Measurements from ENCODE around the gene RESP18. TPM values are rescaled to one million over a fixed set of nuclear protein-coding genes. Genes with fewer than 3 reads are reported as not detected.

Gene RESP18
- total RNA-seq, 2 experiments from 2014 or later, result not detected

DNA sequence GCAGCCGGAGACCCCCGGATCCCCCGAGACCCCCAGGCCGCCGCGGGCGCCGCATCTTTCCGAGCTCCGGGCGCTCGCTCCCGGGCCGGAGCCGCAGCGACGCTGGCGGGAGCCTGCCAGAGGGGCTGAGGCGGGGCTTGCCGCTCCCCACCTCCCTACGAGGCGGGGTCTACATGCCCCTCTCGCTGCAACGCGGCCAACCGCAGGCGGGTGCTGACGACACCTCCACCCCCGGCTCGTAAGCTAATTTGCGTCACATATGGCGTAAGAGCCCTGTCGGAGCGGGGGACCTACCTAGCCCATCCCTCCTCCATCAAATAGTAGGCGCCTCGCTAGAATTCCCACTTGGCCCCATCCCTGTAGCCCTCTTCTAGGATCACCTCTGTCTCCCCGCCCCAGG, 23.3 kb downstream of the RESP18 start, which contains the start of gene PTPRN:
Gene PTPRN, minus strand, starts transcription at position 124 of the 400 bp plus-strand sequence. Its CDS starts 69 bp downstream, at position 55.
- no peak within 1 kb of the TSS for H3K27ac Mint-ChIP-seq
- H3K9me3 Mint-ChIP-seq, result no peaks in the 10 kb centered on the region
- DNase-seq, result no peak
- H3K4me3 Mint-ChIP-seq, result no peak within 1 kb of the TSS
- ChIA-PET CTCF (interaction anchor here (1.2 to 2.2 kb wide), 2 partner anchors 14 to 314 kb away, joined by 3 to 9 read pairs; no protein-coding TSS in a partner anchor), POLR2A (no interaction called here)
- peaks cover 57% of the 10 kb centered on the region for H3K27me3 Mint-ChIP-seq
- H3K36me3 Mint-ChIP-seq (ENCODE audit: low read depth), result no peaks in the 10 kb centered on the region
- no peaks in the 10 kb centered on the region for H3K4me1 Mint-ChIP-seq

DNA sequence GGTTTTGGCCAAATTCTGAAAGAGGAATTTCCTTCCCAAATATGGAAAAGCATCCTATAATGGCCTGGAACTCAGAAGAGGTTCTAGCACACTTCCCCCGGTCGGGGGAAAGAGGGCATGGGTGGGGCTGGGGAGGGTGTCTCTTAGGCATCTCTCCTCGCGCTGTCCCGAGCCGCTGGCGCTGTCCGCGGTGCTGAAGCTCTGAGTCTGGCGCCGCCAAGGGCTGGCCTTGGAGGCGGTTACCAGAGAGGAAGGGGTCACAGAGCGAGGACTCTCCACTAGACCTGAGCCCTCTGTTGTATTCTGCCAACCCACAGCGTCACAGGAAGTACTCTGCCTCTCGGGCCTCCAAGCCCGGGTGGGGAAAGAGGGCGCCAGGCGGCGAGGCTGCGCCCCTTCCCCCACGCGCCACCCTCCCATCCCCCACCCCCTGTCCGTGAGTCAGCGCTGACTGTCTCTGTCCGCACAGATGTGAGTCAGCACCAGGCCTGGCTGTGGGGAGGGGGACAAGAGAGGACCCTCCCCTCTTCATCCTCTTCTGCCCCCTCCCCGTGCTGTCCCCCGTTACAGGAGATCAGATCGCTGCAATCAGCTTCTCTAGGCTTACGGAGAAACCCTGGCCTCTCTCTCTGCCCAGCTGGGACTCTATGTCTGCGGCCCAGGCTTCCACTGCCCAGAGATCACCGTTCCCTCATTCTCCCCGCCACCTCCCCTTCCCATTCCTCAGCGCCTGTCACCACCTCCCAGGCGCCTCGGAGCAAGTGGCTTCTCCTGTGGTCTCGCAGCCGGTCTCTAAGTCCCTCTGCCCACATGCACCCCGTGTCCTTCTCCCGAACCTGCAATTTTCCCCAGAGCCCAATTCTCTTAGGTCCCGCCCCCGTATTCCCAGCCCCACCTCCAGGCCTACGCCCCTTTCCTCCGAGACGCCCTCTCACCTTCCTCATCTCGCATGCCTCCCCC, 24.1 kb downstream of the RESP18 start:
- DNase-seq, result peak; percentile 74
- ChIA-PET POLR2A (interaction anchor here (1.0 kb wide), 1 partner anchor 13 kb away, joined by 3 read pairs; no protein-coding TSS in a partner anchor), CTCF (interaction anchor here (1.4 to 2.2 kb wide), 2 partner anchors 13 kb away, joined by 4 to 9 read pairs; no protein-coding TSS in a partner anchor)
- Mint-ChIP-seq H3K27me3 (peaks cover 60% of the 10 kb centered on the region), H3K27ac (no peak overlapping the region), H3K4me1 (no peaks in the 10 kb centered on the region), H3K9me3 (no peaks in the 10 kb centered on the region), H3K36me3 (ENCODE audit: low read depth) (no peaks in the 10 kb centered on the region), H3K4me3 (no peak overlapping the region)

DNA sequence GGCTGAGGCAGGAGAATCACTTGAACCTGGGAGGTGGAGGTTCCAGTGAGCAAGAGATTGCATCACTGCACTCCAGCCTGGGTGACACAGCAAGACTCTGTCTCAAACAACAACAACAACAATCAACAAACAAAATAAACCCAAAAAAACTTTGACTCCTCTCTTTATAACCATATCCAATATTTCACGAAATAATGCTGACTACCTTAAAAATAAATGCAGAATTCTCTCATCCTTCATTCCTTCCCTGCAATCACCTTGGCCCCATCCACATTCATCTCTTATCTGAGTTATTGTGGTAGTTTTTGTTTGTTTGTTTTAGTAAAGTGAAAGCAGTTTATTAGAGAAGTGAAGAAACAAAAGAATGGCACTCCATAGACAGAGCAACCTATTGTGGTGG, 26.5 kb downstream of the RESP18 start:
- Mint-ChIP-seq H3K27me3 (peaks cover 74% of the 10 kb centered on the region), H3K27ac (no peak overlapping the region), H3K4me3 (no peak overlapping the region), H3K36me3 (ENCODE audit: low read depth) (no peaks in the 10 kb centered on the region), H3K9me3 (no peaks in the 10 kb centered on the region), H3K4me1 (no peaks in the 10 kb centered on the region)
- CTCF ChIA-PET, result interaction anchor here (1.0 kb wide), 1 partner anchor 11 kb away, joined by 3 read pairs; no protein-coding TSS in a partner anchor
- no peak for DNase-seq
- POLR2A ChIA-PET, result no interaction called here

DNA sequence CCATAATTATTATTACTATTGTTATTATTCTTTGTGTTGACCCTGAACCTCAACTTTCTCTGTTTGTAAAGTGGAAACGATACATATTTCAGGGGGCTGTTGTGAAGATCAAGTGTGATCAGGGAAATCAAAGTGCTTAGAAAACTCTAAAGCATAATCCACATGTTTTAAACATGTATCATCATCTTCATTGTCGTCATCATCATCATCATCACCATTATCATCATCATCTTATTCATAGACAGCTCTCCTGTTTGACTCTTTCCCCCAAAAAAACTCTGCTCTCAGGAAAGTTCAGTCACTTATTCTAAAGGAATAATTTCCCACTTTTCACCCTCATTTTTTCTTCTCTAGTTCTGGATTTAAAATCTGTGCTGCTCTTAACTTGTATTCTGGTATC, 28.3 kb downstream of the RESP18 start:
- Mint-ChIP-seq H3K4me1 (peaks cover under 1% of the 10 kb centered on the region), H3K4me3 (no peak overlapping the region), H3K27ac (no peak overlapping the region), H3K27me3 (peaks cover 71% of the 10 kb centered on the region), H3K9me3 (no peaks in the 10 kb centered on the region), H3K36me3 (ENCODE audit: low read depth) (no peaks in the 10 kb centered on the region)
- ChIA-PET CTCF (interaction anchor here (3.0 kb wide), 1 partner anchor 9 kb away, joined by 12 read pairs; no protein-coding TSS in a partner anchor), POLR2A (no interaction called here)
- no peak for DNase-seq

DNA sequence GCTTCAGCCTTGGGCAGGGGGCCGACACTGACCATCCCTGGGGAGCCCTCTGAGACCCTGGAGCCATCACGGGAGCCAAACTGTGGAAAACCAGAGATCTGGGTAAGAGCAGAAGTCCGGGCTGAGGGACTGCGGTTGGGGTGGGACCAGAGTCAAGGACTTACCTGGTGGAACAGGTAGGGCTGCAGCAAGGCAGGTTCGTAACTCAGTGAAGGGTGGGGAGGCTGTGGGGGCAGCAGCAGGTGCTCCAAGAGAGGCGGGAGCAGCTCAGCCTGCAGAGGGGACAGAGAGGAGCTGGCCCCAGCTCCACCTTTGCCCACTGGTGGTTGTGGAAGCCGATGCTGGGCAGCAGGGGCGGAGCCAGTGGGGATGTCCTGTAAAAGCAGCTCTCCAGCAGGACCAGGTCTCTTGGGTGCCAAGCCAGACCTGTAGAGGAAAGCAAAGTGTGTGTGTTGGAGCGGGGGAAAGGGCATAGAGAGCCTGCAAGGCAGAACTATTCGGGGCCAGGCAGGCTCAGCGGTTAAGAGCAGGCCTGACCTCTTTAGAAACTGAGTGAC, 30.1 kb downstream of the RESP18 start:
- ChIA-PET CTCF (interaction anchor here (1.1 to 3.0 kb wide), 3 partner anchors 7 to 12 kb away, joined by 3 to 12 read pairs (median 3); no protein-coding TSS in a partner anchor), POLR2A (interaction anchor here (0.6 kb wide), 1 partner anchor 50 kb away, joined by 3 read pairs; the partner anchor contains the start of gene TUBA4B)
- DNase-seq, result no peak
- peaks cover 64% of the 10 kb centered on the region for H3K27me3 Mint-ChIP-seq
- H3K27ac Mint-ChIP-seq, result no peak overlapping the region
- H3K9me3 Mint-ChIP-seq, result no peaks in the 10 kb centered on the region
- no peaks in the 10 kb centered on the region for H3K36me3 Mint-ChIP-seq (ENCODE audit: low read depth)
- H3K4me3 Mint-ChIP-seq, result no peak overlapping the region
- H3K4me1 Mint-ChIP-seq, result peaks cover 7% of the 10 kb centered on the region

DNA sequence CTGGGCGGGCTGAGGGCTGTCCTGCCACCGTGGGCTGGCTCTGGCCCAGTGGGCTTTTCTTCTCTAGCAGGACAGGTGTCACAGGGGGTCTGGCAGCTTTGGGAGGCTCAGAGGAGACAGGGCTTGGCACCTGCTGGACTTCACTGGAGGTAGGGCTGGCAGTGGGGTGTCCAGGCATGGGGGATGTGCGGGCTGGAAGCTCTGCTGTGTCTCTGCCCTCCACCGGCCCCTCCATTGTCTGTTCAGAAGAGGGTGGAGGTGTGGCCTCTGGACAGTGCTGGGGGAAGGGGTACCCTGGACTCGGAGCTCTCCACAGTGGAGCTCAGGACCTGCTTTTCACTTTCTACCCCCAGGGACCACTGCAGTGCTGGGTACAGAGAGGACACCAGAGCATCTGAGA, 32.5 kb downstream of the RESP18 start:
- ChIA-PET POLR2A (interaction anchor here (0.8 to 1.3 kb wide), 4 partner anchors 22 to 240 kb away, joined by 3 to 4 read pairs (median 3); partner anchors contain the start of genes CNPPD1 and TUBA4B), CTCF (interaction anchor here (1.0 to 2.5 kb wide), 9 partner anchors 22 to 241 kb away, joined by 3 to 15 read pairs (median 5); partner anchors contain the start of genes DNAJB2, NHEJ1 and SLC23A3)
- Mint-ChIP-seq H3K4me3 (no peak overlapping the region), H3K27me3 (peaks cover 50% of the 10 kb centered on the region), H3K4me1 (peaks cover 14% of the 10 kb centered on the region), H3K27ac (no peak overlapping the region), H3K9me3 (no peaks in the 10 kb centered on the region), H3K36me3 (ENCODE audit: low read depth) (no peaks in the 10 kb centered on the region)
- no peak for DNase-seq

DNA sequence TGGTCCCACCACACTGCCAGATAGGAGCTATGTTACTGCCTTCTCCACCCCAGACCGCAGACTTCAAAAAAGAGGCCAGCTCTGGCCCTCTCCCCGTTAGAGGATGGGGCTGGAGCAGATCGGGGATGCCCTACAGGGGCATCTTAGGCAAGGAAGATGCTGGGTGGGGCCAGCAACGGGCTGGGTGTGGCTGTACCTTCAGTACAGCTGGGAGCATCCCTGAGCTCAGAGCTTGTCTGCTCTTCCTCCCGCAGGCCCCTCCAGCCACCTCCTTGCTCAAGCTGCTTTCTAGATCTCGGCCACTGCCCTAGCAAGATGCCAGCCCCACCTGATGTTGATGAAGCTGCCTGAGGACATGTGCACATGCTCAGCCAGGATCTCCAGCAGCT, 33.2 kb downstream of the RESP18 start:
- no peak overlapping the region for H3K27ac Mint-ChIP-seq
- peak; percentile 15 for DNase-seq
- peaks cover 17% of the 10 kb centered on the region for H3K4me1 Mint-ChIP-seq
- POLR2A ChIA-PET, result interaction anchor here (0.8 to 1.0 kb wide), 3 partner anchors 123 to 240 kb away, joined by 3 to 4 read pairs (median 3); partner anchors contain the start of gene CNPPD1
- no peaks in the 10 kb centered on the region for H3K9me3 Mint-ChIP-seq
- H3K4me3 Mint-ChIP-seq, result no peak overlapping the region
- H3K36me3 Mint-ChIP-seq (ENCODE audit: low read depth), result no peaks in the 10 kb centered on the region
- CTCF ChIA-PET, result interaction anchor here (0.9 to 2.9 kb wide), 13 partner anchors 11 to 240 kb away, joined by 3 to 15 read pairs (median 4); partner anchors contain the start of genes DNAJB2 and SLC23A3
- peaks cover 44% of the 10 kb centered on the region for H3K27me3 Mint-ChIP-seq

DNA sequence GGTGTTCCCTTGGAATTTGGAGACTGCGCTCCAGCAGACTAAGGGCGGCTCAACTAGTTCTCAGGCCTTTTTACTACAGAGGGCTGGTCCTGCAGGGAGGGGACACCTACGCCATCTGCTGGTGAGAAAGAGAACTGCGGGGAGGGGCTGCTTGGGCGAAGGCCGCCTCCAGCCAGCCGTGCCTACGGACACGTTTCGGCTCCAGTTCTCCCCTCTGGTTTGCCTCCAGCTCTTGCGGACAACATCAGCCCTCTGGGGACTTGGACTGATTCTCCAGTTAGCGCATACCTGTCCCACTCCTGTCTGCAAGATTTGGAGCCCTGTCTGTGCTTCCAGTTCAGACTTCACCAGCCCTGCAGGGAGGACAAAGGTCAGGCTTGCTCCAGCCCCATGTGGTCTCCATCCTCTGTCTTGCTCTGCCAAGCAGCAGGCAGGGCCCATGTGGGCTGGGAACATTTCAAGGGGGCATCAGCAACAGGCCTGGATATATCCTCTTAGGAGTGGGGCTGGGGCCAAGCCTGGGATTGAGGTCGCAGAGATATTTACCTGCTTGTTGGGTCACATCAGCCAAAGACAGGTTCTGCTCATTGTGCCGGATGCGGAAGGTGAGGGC, 33.7 kb downstream of the RESP18 start:
- H3K27me3 Mint-ChIP-seq, result peaks cover 41% of the 10 kb centered on the region
- H3K4me3 Mint-ChIP-seq, result no peak overlapping the region
- CTCF ChIA-PET, result interaction anchor here (0.9 to 2.9 kb wide), 12 partner anchors 11 to 151 kb away, joined by 3 to 15 read pairs (median 3); partner anchors contain the start of genes DNAJB2 and SLC23A3
- peaks cover 22% of the 10 kb centered on the region for H3K4me1 Mint-ChIP-seq
- peak; percentile 88 for DNase-seq
- no peaks in the 10 kb centered on the region for H3K36me3 Mint-ChIP-seq (ENCODE audit: low read depth)
- no peak overlapping the region for H3K27ac Mint-ChIP-seq
- POLR2A ChIA-PET, result interaction anchor here (1.0 to 1.5 kb wide), 2 partner anchors 20 to 122 kb away, joined by 3 to 4 read pairs; partner anchors contain the start of genes CNPPD1 and DNAJB2
- no peaks in the 10 kb centered on the region for H3K9me3 Mint-ChIP-seq

DNA sequence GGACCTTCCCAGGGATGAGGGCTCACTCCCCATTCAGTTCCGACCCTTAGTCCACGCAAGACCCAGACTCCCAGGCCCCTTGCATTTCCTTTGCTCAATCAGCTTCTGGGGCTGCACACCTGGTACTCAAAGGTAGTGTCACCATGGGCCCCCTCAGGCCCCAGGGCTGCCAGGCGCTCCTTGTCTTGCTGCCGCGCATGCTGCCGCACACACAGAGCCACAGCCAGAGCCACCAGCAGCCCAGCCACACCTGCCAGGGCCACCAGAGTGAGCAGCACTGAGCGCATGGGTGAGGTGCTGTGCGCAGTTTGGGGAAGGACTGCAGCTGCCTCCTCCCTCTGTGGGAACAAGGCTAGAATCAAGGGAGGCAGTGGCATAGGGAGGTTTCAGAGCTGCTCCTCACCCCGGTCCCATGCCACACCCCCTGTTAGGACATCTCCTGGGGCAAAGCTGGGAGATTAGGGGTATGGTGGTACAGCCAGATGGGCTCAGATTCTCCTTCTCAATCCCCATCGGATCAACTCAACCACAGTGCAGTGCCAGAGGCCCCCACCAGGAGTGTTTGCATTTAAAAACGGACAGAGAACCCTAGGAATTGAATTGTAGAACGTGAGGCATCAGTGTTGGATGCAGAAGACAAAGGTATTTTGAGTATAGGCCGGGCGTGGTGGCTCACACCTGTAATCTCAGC, 34.6 kb downstream of the RESP18 start:
- POLR2A ChIA-PET, result interaction anchor here (1.5 kb wide), 1 partner anchor 19 kb away, joined by 3 read pairs; the partner anchor contains the start of gene DNAJB2

DNA sequence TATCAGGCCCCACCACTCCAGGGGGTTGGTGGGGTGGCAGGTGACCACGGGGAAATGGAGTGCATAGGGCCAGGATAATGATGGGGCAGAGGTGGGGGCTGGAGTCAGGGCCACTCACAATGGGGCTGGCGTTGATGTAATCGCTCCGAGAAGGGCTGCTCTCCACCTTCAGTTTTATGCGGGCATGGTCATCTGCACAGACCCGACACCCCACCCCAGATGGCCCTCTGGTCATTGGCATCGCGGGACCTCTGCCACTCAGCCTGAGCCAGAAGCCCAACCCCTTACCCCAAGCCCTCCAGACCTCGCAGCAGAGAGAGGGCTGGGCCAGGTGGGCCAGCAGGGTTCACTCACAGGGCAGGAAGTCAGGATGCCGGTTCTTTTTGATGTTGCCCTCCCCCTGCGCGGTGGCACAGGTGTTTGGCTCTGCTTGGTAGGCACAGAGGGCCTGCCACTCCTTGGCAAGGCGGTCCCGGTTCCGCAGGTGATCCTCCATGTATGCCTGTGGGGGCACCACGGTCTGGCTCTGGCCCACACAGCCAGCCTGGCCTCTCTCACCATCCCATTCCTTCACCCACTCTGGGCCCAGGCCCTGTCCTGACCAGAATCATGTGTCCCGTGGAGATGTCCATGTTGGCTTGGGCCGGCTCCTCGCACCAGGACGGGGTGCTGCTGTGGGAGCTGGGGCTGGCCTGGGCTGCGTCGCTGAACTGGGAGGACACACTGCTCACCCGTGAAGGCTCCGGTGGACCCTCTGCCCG, 35.7 kb downstream of the RESP18 start:
- peaks cover 22% of the 10 kb centered on the region for H3K4me1 Mint-ChIP-seq
- ChIA-PET CTCF (interaction anchor here (1.3 to 7.9 kb wide), 7 partner anchors 10 to 220 kb away, joined by 4 to 206 read pairs (median 11); partner anchors contain the start of genes CNPPD1, DNAJB2 and NHEJ1), POLR2A (interaction anchor here (1.5 to 5.8 kb wide), 2 partner anchors 18 to 44 kb away, joined by 3 to 53 read pairs; partner anchors contain the start of genes DNAJB2, TUBA4A and TUBA4B)
- peaks cover 33% of the 10 kb centered on the region for H3K27me3 Mint-ChIP-seq
- no peaks in the 10 kb centered on the region for H3K36me3 Mint-ChIP-seq (ENCODE audit: low read depth)
- H3K4me3 Mint-ChIP-seq, result no peak overlapping the region
- H3K9me3 Mint-ChIP-seq, result no peaks in the 10 kb centered on the region
- H3K27ac Mint-ChIP-seq, result no peak overlapping the region
- no peak for DNase-seq

More for the DNA sequence above, 34.6 kb downstream of the RESP18 start:
- Mint-ChIP-seq H3K4me1 (peaks cover 22% of the 10 kb centered on the region), H3K9me3 (no peaks in the 10 kb centered on the region), H3K4me3 (no peak overlapping the region), H3K27ac (no peak overlapping the region), H3K36me3 (ENCODE audit: low read depth) (no peaks in the 10 kb centered on the region), H3K27me3 (peaks cover 34% of the 10 kb centered on the region)
- CTCF ChIA-PET, result interaction anchor here (1.0 to 4.5 kb wide), 9 partner anchors 11 to 150 kb away, joined by 3 to 26 read pairs (median 4); partner anchors contain the start of genes CNPPD1 and DNAJB2
- DNase-seq, result peak; percentile 14

DNA sequence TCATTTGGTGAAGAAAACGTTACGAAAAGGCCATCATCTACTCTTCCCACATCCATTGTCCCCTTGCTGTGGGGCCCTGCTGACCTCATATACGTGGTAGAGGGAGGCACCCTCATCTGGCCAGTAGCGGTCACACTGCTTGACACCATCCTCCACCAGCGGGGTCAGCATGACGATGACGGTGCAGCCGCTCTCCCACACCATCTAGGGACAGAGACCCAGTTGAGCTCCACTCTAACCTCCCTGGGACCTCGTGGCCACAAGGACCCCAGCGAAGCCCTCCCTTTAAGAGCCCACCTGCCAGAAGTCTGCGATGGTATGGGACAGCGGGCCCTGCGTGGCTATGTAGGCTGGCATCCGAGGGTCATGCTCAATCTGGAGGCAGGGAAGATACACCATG, 36.4 kb downstream of the RESP18 start:
- H3K4me1 Mint-ChIP-seq, result peaks cover 22% of the 10 kb centered on the region
- no peak overlapping the region for H3K4me3 Mint-ChIP-seq
- H3K27me3 Mint-ChIP-seq, result peaks cover 26% of the 10 kb centered on the region
- DNase-seq, result no peak
- POLR2A ChIA-PET, result interaction anchor here (0.8 to 6.0 kb wide), 5 partner anchors 15 to 91 kb away, joined by 4 to 69 read pairs (median 17); partner anchors contain the start of genes ANKZF1, ATG9A, DNAJB2 and DNPEP
- no peak overlapping the region for H3K27ac Mint-ChIP-seq
- CTCF ChIA-PET, result interaction anchor here (1.3 to 7.9 kb wide), 16 partner anchors 9 to 637 kb away, joined by 4 to 206 read pairs (median 13); partner anchors contain the start of genes ABCB6, BCS1L, CNPPD1 and DNAJB2
- no peaks in the 10 kb centered on the region for H3K36me3 Mint-ChIP-seq (ENCODE audit: low read depth)
- H3K9me3 Mint-ChIP-seq, result no peaks in the 10 kb centered on the region

Measured in activated CD4-positive, alpha-beta memory T cell treated with anti-CD3 and anti-CD28 coated beads, Interleukin-2, amount 10 ng/mL, durations not matched to agents 7 days and 5 days (primary cell).